Glutamatergic neuron (in vitro differentiated cells): ENCODE measurements around the gene XIST. TPM values are rescaled to one million over a fixed set of nuclear protein-coding genes. Genes with fewer than 3 reads are reported as not detected.

Experiments
- DNase-seq: peaks from one replicate; pipeline ENCODE4 v3.0.0; 2022
- H3K27ac Mint-ChIP-seq: one replicate; pipeline ENCODE4 v1.8.0; 2020; ENCODE audit warnings: mild to moderate bottlenecking, mixed read lengths, inconsistent platforms; ENCODE audit not compliant: unreplicated experiment
- H3K27me3 Mint-ChIP-seq: one replicate; pipeline ENCODE4 v1.8.0; 2020; ENCODE audit warnings: mild to moderate bottlenecking, moderate library complexity, mixed read lengths, inconsistent platforms; ENCODE audit not compliant: unreplicated experiment
- H3K36me3 Mint-ChIP-seq: one replicate; pipeline ENCODE4 v1.8.0; 2020; ENCODE audit warnings: mild to moderate bottlenecking, mixed read lengths, inconsistent platforms; ENCODE audit not compliant: unreplicated experiment
- H3K4me1 Mint-ChIP-seq: one replicate; pipeline ENCODE4 v1.8.0; 2020; ENCODE audit warnings: mild to moderate bottlenecking, low read depth, mixed read lengths, inconsistent platforms; ENCODE audit not compliant: unreplicated experiment
- H3K4me3 Mint-ChIP-seq: one replicate; pipeline ENCODE4 v1.8.0; 2020; ENCODE audit warnings: mild to moderate bottlenecking, mixed read lengths, inconsistent platforms; ENCODE audit not compliant: unreplicated experiment
- H3K9me3 Mint-ChIP-seq: one replicate; pipeline ENCODE4 v1.8.0; 2020; ENCODE audit warnings: mild to moderate bottlenecking, moderate library complexity, mixed read lengths, inconsistent platforms; ENCODE audit not compliant: unreplicated experiment
- CTCF ChIP-seq: fragments of 200-600 bp; sonication (generic); IDR thresholded peaks from one replicate; pipeline ENCODE4 v1.5.0; 2021; ENCODE audit not compliant: partially characterized antibody, unreplicated experiment
- total RNA-seq: library from RNA; stranded (reverse); fragmentation: NEBNext Ultra II Directional; extraction: Animal tissue kit (Norgen Biotek cat#: 25700); gene quantifications from one replicate; pipeline ENCODE4 v1.2.1, GENCODE V29; 2021; ENCODE audit not compliant: unreplicated experiment

XIST gene
- total RNA-seq, 1 donor from 2014 or later = not detected

- Mint-ChIP-seq H3K4me3 (no peak overlapping the region), H3K9me3 (peaks cover 1% of the 10 kb centered on the region), H3K36me3 (no peaks in the 10 kb centered on the region)
These were observed 12.2 kb downstream of the XIST start for GRCh38 chrX:73840120-73840924.

GRCh38 chrX:73839152-73839551 lies 13.4 kb downstream of the XIST start:
- Mint-ChIP-seq H3K4me1 (no peaks in the 10 kb centered on the region), H3K27me3 (no peaks in the 10 kb centered on the region), H3K36me3 (no peaks in the 10 kb centered on the region), H3K4me3 (no peak overlapping the region), H3K9me3 (no peaks in the 10 kb centered on the region), H3K27ac (no peak overlapping the region)
- TF ChIP-seq CTCF = no peak
- no peak for DNase-seq

More at GRCh38 chrX:73840120-73840924, 12.2 kb downstream of the XIST start:
- TF ChIP-seq CTCF = no peak
- Mint-ChIP-seq H3K27ac (no peak overlapping the region), H3K4me1 (no peaks in the 10 kb centered on the region), H3K27me3 (no peaks in the 10 kb centered on the region)
- DNase-seq = no peak

GRCh38 chrX:73838123-73838522 lies 14.4 kb downstream of the XIST start:
- Mint-ChIP-seq H3K27ac (no peak overlapping the region), H3K9me3 (no peaks in the 10 kb centered on the region), H3K4me1 (no peaks in the 10 kb centered on the region), H3K4me3 (no peak overlapping the region), H3K27me3 (no peaks in the 10 kb centered on the region), H3K36me3 (no peaks in the 10 kb centered on the region)
- DNase-seq = no peak
- no peak for TF ChIP-seq CTCF

- Mint-ChIP-seq H3K4me3 (no peak overlapping the region), H3K9me3 (no peaks in the 10 kb centered on the region), H3K27ac (no peak overlapping the region), H3K36me3 (no peaks in the 10 kb centered on the region), H3K4me1 (no peaks in the 10 kb centered on the region), H3K27me3 (no peaks in the 10 kb centered on the region)
- TF ChIP-seq CTCF = no peak
- DNase-seq = no peak
These were observed 15.5 kb downstream of the XIST start for GRCh38 chrX:73836956-73837477.

GRCh38 chrX:73834219-73834618 lies 18.3 kb downstream of the XIST start:
- H3K27ac Mint-ChIP-seq = no peak overlapping the region
- H3K4me1 Mint-ChIP-seq = no peaks in the 10 kb centered on the region
- H3K4me3 Mint-ChIP-seq = no peak overlapping the region
- H3K9me3 Mint-ChIP-seq = no peaks in the 10 kb centered on the region
- no peaks in the 10 kb centered on the region for H3K36me3 Mint-ChIP-seq
- TF ChIP-seq CTCF = no peak
- DNase-seq = no peak
- H3K27me3 Mint-ChIP-seq = no peaks in the 10 kb centered on the region
